Dermis blood vessel endothelial cell (primary cell): ENCODE results near the gene ITGAD. TPM values are rescaled to one million over a fixed set of nuclear protein-coding genes. Genes with fewer than 3 reads are reported as not detected.
"Not testable (repeated sequence)": the region's sequence is repeated elsewhere in the genome, so short reads cannot be mapped to it uniquely, and the experiment has no call there.

Experiments
- DNase-seq: peaks from one replicate; pipeline ENCODE4 v3.0.0; 2010
- total RNA-seq: library from RNA; depleted of rRNA; stranded (reverse); fragments of >200 nt; gene quantifications from 2 replicates; pipeline ENCODE4 v1.2.3, GENCODE V29; 2014

Gene ITGAD
- total RNA-seq, 1 donor from 2014 or later = not detected

DNA sequence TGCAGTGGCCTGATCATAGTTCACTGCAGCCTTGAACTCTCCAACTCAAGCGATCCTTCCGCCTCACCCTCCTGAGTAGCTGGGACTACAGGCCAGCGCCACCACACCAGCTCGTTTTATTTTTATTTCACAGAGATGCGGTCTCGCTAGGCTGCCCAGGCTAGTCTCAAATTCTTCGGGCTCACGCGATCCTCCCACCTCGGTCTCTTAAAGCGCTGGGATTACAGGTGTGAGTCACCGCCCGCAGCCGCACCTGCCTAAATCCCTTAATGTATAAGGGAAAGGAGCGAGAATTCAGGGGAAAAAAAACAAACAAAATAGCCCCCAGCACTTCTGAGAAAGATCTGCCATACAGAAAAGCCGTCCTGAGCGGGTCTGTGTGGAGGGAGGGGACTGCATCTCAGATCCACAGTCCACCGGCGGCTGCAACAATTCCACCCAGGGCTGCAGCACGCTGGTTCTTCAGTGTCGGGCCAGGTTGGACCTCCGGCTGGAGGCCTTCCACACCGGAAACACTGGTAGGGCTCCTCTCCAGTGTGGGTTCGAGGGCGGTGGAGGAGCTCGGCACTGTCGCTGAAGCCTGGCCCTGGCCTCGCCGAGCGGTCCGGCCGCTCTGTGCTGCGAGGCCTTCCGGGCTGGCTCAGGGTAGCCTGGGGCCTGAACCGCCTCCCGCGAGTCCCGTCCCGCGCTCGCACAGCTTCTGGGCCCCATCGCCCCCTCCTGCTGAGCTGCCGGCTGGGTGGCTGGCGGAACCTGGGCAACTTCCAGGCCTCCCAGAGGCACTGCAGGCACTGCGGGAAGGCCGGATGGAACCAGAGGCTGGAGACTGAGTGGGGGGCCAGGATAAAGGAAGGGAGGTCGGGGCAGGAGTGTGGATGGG is 42.4 kb downstream of the ITGAD start:
- no peak for DNase-seq

DNA sequence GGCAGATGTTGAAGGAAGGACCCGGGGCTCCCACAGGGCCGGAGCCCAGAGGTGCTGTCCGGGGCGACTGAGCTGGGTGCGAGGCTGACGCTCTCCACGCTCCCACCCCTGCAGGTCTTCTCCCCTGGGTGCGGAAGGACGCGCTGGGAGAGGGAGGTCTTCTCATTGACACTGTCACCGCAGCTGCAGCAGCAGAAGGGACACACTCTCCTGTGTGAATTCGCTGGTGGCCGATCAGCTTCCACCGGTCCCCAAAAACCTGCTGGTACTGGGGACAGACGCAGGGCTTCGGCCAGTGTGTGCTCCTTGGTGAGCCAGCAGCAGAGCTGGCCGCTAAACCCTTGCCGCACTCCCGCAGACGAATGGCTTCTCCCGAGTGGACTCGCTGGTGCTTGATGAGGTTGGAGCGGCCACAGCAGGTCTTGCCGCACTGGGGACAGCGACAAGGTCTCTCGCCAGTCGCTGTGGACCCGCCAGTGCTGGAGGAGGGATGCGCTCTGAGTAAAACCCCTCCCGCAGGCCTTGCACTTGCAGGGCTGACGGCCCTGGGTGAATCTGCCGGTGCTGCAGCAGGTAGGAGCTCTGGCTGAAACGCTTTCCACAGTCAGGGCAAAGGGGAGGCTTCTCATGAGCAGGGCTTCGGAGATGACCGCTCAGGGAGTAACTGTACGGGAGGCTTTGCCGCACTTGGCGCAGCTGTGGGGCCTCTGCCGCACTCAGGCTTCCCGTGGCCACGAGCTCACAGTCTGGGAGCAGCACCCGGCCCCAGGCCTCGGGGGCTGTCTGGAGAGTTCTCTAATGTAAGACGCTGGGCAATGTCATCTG is 43.3 kb downstream of the ITGAD start:
- no peak for DNase-seq

DNA sequence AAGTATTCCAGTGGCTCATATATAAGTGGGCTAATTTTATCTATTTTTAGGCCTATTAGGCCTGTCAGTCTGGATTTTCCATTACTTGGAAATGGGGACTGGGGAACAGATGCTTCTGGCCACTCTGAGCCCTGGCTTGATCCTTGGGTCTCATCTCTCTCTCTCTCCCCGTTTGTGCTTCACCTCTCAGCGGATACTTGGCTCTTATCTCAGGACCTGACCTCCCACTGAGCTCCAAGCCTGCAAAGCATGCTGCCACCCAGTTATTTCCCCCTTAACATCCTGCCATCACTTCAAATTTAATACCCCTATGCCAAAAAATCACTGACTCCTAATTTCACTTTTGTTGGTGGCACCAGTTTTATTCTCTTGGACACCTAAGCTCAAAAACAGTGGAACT is 45.3 kb downstream of the ITGAD start:
- no peak for DNase-seq

DNA sequence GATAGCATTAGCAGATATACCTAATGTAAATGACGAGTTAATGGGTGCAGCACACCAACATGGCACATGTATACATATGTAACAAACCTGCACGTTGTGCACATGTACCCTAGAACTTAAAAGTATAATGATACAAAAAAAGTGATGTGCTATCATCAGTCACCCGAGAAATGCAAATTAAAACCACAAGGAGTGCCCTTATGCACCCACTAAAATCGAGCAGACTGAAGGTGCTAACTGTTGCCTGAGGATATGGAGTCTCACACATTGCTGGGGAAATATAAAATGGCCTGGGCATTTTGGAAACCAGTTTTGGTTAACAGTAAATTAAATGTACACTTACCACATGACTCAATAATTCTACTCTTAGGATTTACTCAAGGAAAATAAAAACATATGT is 45.9 kb downstream of the ITGAD start:
- DNase-seq = not testable (repeated sequence)

DNA sequence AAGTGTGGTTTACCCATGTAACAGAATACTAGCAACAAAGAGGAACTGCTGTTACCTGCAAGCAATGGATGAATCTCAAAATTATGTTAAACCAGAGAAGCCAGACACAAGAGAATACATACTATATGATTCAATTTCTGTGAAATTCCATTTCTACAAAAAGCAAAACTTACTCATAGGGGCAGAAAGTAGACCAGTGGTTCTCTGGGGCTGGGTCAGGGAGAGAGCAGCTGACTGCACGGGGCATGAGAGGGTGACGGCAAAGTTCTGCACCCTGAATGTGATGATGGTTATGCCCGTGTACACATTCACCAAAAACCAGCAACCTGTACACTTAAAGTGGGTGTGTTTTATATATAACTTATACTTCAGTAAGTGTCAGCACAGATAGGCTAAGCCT is 46.4 kb downstream of the ITGAD start:
- DNase-seq = no peak

DNA sequence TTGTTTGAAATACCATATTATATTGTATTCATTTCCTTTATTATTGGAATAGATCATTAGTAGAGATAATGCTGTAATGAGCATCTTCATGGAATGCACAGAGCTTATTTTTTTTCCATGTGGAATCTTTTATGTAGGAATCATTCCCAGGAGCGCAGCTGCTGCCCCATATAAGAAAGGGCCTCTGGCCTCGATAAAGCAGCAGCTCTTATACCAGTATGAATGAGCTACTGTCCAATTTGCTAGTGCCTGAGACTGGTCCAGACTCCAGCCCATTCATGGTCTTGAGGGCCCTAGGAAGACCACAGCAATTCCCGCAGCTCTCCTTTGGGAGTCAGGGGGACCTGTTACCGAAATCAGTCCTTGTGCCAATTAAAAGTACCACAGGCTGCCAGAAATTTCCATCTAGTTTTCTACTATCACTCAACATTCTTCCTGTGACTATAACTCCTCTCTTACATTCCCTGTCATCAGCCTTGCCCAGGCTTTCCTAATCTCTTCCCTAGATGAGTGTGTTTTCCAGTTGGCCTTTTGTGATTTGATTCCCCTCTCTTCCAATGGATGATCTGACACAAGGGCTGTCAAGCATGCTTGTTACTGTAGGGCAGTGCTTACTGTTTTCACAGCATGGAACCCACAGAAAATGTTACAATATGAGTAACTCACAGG is 47.5 kb downstream of the ITGAD start:
- no peak for DNase-seq

DNA sequence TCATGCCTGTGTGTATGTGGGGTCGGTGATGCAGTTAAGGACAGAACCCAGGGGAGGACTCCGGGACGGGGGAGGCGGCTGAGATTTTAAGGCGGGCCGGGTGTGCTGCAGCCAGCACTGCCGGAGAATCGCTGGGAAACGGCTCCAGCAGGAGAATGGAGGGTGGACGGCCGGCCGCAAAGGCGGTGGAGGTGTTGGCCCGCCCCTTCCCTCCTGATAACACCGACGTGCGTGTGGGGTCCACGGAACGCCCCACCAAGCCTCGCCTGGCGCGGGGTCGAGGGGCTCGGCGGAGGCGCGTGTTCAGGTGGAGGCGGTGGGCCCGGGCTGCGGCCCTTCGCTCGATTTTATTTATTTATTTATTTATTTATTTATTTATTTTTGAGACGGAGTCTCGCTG is 48.8 kb downstream of the ITGAD start:
- no peak for DNase-seq

DNA sequence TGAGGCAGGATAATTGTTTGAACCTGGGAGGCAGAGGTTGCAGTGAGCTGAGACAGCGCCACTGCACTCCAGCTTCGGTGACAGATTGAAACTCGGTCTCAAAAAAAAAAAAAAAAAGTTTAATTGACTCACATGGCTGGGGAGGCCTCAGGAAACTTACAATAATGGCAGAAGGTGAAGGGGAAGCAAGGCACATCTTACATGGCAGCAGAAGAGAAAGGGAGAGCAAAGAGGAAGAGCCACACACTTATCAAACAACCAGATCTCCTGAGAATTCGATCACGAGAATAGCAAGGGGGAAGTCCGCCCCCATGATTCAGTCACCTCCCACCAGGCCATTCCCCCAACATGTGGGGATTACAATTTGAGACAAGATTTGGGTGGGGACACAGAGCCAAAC is 52.8 kb downstream of the ITGAD start:
- DNase-seq = not testable (repeated sequence)

DNA sequence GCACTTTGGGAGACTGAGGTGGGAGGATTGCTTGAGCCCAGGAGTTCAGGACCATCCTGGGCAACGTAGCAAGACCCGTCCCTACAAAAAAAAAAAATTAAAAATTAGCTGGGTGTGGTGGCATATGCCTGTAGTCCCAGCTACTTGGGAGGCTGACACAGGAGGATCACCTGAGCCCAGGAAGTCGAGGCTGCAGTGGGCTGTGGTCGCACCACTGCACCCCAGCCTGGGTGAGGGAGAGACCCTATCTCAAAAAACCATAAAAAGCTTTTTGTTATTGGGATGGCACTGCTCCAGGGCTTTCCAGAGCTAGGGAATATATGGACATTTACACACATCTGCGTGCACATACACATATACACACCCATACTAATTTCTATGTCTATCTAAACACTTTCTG is 58.1 kb downstream of the ITGAD start:
- DNase-seq = no peak

DNA sequence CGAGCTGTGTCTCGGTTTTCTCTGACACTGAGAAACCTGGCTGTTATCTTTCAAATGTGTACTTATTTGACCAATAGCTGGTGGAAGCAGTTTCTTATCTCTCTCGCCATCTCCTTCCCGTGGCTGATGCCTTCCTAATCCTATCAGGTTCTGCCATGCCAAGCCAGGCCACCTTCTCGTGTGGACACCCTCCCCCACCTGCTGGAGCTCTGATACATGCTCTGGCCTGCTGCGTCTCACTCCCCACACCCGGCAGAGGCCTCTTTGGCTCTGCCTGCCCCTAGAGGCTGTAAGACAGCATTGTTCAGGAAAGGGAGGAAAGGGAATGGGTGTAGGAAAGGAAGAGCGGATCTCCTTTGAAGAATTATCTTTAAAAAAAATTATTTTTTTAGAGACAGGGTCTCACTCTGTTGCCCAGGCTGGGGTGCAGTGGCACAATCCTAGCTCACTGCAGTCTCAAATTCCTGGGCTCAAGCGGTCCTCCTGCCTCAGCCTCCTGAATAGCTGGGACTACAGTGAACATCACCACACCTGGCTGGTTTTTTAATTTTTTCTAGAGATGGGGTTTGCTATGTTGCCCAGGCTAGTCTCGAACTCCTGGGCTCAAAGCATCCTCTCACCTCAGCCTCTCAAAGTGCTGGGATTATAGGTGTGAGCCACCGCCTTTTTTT is 58.7 kb downstream of the ITGAD start:
- DNase-seq = peak; percentile 71

DNA sequence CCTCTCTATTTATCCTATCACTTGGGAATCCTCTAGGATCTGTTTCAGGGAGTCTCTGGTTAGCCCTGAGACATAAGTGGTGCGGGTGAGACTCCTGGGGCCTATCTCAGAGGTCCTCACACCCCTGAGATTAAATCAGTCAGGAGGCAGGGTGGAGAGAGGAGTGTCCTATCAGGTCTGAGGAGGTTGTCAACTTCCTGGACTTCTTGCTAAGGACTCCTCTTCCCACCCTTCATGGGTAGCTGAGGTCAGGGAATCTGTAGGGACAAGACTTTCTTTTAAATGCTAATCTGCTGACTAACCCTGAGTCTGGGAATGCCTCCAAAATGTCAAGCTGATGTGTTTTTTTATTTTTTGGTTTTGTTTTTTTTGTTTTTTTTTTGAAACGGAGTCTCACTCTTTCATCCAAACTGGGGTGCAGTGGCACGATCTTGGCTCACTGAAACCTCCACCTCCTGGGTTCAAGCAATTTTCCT is 59.5 kb downstream of the ITGAD start:
- DNase-seq = peak; percentile 43

DNA sequence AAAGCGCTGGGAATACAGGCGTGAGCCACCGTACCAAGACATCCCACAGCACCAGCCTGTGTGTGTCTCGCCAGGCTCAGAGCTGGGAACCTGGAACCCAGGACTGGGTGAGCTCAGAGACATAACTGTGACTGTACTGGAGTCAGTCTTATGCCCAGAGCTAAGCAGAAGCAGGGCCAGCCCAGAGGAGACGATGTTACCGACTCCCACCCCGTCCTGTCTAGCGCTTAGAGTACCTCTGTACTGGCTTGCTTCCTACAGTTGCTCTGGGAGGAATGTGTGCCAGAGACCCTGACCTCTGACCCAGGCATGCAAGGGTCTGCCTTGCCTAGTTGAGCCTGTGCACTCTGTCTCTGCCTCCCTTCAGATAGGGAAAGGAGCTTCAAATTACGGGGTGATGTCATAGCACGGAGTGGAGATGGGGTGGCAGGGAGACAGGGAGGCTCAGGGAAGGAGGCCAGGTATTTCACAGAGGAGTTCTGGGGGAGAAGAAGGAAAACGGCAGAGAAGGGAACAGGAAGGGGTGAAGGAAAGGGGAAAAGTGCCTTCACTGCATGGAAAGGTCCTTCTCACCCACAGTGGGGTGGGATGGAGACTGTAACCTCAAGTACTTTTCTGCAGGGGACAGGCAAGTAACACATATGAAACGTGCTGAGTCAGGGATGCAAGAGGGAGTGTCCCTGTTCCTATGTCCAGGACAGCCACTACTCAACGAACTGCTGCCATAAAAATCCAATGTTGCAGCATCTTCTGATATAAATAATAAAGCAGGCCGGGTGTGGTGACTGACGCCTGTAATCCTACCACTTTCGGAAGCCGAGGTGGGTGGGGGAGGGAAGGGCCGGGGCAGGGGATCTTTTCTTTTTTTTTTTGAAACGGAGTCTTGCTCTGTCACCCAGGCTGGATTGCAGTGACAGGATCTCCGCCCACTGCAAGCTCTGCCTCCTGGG is 60.4 kb downstream of the ITGAD start:
- DNase-seq = no peak

DNA sequence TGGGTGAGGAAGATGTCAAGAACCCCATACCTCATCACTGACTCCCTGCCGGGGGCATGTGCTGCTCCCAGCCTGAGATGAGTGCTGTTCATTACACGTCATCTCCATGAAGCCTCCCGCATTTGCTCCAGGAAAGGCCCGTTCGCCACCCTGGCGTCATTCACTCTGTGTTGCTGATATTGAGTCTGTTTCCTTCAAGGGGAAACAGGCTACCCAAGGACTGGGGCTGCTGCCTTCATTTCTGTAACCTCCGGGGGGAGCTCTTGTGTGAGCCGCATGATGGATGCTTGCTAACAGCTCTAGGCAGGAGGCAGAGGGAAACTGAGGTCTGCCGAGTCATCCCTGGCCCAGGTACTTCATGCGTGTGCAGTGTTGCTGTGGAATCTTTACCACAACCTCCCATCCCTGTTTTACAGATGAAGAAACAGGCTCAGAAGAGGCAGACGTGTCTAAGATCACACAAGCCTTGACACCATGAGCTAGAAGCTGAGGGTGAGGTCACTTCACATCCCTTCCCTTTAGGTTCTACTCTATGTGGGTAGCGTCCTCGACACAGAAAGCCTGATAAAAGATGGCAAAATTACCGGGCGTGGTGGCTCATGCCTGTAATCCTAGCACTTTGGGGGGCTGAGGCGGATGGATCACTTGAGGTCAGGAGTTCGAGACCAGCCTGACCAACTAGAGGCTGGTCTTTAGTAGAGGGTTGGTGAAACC is 62.6 kb downstream of the ITGAD start:
- peak; percentile 56 for DNase-seq

DNA sequence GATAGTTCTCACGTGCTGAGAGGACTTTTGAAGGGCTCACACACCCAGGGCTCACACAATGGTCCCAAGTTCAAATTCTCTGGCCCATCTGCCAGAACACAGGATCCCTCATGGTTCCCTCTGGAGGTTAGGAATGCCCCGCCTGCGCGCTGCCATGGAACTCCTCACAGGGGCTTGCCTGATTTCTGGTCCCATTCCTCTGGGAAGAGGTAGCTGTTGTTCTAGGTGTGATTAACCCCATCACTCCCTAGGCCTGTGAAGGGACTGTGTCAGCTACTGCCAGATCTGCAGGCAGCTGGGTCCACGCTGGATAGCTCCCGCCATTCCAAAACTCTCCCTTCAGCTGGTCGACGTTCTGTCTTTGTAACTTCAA is 63.8 kb downstream of the ITGAD start:
- DNase-seq = no peak

DNA sequence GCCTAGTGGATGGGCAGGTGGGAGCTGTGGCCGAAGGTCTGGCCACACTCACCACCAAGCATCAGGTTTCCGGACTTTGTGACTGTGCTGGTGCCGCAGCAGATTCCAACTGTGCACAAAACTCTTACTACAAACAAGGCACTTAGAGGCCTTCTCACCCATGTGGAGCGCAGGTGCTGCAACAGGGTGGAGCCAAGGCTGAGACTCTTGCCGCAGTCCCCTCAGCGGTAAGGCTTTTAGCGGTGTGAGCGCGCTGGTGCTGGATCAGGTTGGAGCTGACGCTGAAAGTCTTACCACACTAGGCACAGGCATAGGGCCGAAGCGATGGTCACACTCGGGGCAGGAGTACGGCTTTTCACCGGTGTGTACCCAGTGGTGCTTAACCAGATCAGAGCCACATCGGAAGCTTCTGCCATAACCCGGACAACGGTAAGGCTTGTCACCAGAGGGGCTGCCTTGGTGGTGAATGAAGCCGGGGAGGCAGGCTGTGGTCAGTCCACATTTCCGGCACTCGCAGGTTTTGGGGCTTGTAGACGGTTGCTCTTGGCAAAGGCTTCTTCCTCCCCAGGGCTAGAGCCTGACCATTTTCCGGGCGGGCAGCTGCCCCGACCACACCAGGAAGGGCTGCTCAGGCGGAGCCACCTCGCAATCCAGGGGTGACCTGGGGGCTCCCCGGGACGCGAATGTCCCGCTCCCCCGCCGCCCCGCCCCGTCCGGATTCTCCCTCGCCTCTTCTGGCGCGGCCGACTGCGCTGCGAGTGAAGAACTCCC is 65.1 kb downstream of the ITGAD start:
- DNase-seq = peak; percentile 60

DNA sequence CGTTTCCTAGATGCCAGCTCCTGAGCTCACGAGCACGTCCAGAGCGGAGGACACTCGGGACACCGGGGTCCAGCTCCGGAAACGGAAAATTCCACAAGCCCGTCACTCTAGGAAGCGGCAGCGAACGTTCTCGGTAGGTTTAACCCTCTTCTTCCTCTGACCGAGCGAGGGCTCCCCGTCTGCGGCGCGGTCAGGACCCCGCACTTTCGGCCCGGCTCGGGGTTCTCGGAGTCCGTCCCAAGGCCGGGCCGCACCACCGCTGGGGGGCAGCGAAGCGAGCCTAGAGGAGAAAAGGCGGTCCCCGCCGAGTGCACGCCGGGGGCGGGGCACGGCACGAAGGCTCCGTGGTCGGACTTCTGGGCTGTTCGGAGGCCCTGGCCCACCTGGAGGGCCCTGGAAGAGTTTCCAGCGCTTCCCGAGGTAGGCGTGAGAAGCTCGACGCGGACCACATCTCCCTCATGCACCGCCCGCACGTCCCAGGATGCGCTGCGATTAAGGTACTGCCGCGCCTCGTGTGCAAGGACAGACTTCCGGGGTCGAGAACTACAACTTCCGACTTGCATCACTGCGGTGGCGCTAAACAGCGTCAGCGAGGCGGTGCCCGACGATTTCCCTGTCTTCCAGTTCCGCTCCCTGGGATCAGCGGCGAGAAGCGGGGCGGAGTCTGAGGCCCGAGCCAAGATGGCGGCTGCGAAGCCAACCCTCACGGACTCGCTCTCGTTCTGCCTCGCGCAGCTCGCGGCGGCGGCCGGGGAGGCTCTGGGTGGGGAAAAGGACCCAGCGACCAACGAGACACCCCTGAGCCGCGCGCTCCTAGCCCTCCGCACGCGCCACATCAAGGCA is 65.9 kb downstream of the ITGAD start, which contains the start of gene ARMC5:
Gene ARMC5 (plus strand): TSS at position 658 of the 843 bp plus-strand sequence. CDS start 24 bp downstream, at position 682.
- peak; percentile 99 for DNase-seq

DNA sequence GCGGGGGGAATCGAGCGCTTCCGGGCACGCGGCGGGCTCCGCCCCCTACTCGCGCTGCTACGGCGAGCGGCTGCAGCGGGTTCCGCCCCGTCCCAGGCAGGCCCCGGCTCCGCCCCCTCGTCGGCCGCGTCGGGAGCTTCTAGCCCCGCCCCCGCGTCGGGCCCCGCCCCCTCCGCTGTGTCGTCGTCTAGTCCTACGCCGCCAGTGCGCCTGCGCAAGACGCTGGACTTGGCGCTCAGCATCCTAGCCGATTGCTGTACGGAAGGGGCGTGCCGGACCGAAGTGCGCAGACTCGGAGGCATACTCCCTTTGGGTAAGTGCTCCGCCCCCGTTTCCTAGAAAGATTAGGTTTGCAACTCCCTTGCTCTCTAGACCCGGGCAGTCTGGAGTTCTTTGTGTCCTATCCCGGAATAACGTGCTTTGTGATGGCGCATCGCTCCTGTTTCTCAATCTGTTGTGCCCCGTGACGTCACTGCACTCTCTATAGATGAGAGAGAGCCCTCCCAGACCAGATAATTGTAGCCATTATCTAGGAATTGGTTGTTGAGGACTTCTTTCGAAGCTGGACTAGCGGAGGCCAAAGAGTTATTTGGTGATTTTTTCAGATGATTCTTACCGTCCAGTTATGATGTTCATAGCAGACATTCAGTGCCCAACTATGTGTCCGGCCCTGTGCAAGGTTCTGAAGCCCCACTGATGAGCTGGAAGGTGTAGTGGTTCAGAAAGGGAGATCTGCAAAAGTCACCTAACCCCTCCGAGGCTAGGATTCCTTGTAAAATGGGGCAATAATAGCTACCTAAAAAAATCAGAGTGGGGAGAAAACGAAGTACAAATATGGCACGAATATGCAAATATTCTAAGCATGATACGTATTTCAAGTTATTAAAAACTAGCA is 66.8 kb downstream of the ITGAD start:
- peak; percentile 100 for DNase-seq

DNA sequence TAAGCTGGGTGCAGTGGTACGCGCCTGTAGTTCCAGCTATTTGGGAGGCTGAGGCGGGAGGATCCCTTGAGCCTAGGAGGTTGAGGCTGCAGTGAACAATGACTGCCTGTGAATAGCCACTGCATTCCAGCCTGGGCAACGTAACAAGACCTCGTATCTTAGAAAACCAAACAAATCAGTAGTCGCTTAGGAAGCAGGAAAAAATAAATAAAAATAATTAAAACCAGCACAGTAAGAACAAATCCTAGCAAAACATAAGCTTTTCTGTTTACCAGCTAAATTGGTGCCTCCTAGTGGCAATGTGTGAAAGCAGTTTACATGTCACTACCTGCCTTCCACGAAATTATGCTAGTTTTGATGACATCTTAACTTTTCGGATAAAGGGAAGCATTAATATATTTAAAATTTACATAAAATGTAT is 67.5 kb downstream of the ITGAD start:
- DNase-seq = peak; percentile 78
